Measurements from ENCODE around the gene DDR2.
"Not testable (repeated sequence)": the region's sequence is repeated elsewhere in the genome, so short reads cannot be mapped to it uniquely, and the experiment has no call there.

Gene DDR2

DNA sequence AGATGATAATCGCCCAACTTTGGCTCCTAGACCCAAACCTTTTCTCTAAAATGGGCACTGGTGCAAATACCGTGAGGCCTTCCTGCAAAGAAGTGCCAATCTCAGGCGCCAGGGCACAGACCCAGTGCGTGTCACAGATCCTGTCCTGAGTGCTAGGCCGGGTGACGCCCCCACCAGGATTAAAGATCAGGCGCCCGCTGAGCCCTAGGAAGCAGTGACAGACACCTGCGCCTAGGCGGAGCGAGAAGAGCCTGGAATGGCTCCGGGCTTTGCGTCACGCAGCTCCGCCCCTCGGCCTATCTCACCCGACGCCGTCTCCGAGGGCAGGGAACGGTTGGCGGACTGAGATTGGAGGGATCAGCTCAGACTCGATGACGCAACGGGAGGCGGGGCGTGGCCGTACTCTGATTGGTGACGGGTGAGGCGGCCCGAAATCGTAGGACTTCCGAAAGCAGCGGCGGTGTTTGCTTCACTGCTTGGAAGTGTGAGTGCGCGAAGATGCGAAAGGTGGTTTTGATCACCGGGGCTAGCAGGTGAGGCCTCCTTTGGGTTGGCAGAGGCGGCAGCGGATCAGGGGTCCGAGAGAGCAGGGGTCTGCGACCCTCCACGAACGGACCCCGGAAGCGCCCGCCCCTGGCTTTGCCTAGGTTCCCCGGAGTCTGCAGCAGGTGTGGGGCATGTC, 158.2 kb downstream of the DDR2 start, which contains the start of gene HSD17B7:
Gene HSD17B7 (plus strand): TSS at position 400 of the 682 bp plus-strand sequence. CDS start 99 bp downstream, at position 499.
- DNase-seq = peak; percentile 88

DNA sequence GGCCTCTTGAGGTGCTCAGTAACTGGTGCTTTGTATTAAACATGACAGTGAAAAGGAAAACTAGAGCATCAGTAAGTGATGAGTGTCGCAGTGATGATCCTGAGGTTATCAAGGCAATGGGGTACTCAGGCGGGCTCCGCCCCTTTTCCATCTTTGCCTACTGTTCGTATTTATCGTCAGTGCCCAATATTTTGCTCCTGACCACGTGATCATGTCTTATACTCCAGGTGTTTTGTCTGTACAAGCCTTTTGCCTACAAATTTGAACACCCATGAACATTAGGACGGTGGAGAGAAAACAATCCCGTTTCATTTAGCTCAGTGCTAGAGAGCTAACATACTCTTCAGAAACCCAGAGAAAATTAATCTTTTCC, 158.7 kb downstream of the DDR2 start:
- peak; percentile 74 for DNase-seq

DNA sequence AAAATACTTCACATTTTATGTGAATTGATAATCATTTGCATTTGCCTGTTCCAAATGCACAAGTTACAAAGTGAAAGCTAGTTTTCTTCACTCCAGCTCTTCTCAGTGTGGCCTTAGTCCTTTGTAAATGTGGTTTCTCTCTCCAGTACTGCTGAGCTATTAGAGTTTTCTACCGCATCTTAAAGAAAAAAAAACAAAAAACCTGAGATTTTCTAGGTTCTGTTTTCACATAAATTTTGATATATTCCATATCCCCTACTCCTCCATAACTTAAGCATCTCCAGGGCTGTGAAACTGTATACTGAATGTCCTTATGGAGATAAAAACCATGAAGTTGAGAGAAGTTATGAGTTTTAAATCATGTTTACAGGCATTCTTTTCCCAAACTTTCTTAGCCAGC, 162.0 kb downstream of the DDR2 start:
- DNase-seq = not testable (repeated sequence)

DNA sequence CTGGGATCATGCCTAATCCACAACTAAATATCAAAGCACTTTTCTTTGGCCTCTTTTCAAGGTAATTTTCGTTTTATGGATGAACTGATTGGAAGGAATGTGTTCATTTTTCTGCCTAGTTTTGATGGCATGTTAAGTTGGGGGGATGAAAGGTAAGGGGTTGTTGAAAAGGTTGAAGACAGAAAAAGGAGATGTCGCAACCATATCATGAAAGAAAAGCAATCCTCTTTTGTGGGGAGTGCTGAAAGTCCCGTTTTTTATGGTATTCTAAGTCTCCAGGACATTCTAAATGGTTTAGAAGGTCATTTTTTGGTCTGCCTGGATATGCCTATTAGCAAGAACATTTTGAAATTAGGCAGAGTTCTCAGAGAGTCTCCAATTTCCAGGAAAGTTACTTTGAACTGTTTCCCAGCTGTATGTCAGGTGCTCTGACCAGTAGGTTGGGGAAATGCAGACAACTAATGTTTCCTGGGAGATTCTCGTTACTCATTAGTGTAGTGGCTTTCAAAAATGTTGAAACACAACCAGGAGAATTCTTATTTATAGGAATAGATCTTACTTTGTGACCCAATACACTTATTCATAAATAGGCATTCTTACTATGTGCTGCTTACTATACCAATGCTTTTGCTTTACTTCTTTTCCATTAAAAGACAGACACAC, 164.5 kb downstream of the DDR2 start:
- not testable (repeated sequence) for DNase-seq

DNA sequence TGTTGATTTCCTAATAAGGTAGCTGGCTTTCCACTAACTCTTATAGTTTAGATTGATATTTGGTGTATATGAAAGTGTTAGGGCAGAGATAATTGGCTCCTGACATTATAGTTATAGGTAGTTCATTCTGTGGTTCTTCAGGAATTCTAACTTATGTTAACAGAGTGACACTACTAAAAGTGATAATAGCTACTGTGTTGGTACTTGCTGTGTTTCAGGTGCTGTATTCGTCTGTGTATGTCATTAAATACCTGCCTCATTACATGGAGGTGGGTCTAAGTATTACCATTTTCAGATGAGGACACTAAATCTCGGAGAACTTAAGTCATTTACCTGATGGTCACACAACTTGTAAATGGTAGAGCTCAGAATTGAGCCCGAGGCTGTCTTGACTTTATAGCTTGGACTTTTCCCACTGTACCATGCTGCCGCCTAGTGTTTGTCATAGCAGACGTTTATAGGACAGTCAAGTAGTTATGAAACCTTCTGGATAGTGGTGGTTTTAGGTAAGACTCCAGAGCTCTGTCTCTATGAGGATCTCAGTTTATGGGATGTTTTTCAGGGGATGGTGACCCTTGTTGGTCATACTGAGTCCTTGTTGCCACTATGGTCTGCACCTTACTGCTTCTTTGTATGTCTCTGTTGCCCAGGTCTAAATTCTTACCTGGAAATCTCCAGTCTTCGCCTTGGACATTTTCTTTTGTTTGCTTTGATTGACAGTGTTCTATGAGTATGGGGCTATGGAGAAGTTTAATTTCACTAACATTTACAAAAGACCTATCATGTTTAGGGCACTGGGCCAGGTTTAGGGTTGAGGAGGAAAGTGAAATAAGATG, 167.9 kb downstream of the DDR2 start:
- peak; percentile 68 for DNase-seq

DNA sequence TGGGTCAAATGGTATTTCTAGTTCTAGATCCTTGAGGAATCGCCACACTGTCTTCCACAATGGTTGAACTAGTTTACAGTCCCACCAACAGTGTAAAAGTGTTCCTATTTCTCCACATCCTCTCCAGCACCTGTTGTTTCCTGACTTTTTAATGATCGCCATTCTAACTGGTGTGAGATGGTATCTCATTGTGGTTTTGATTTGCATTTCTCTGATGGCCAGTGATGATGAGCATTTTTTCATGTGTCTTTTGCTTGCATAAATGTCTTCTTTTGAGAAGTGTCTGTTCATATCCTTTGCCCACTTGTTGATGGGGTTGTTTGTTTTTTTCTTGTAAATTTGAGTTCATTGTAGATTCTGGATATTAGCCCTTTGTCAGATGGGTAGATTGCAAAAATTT, 175.2 kb downstream of the DDR2 start:
- not testable (repeated sequence) for DNase-seq

DNA sequence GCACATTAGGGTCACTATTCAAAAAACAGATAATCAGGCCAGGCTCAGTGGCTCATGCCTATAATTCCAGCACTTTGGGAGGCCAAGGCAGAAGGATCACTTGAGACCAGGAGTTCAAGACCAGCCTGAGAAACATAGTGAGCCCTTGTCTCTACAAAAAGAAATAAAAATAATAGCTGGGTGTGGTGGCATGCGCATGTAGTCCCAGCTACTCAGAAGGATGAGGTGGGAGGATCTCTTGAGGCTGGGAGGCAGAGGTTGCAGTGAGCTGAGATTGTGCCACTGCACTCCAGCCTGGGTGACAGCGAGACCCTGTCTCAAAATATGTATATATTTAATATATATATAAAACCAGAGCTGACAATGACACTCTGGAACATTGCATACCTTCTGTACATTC, 180.1 kb downstream of the DDR2 start:
- DNase-seq = not testable (repeated sequence)

DNA sequence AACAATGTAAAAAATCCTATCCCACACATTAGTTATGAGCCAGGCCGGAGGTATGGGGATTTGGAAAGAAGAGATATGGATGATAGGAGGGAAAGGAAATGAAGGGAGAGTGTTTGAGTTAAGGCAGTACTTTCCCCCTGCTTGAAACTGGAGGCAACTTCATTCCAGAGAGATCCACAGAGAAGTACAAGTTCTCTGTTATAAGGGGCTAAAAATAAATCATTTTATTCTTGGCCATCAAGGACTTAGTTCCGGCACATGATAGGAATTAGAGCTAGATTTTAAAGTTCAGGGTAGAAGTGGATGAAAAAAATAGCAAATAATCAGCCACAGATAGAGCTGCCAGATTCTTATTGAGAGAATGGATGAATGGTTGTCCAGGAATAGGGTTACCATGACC, 185.9 kb downstream of the DDR2 start:
- not testable (repeated sequence) for DNase-seq

DNA sequence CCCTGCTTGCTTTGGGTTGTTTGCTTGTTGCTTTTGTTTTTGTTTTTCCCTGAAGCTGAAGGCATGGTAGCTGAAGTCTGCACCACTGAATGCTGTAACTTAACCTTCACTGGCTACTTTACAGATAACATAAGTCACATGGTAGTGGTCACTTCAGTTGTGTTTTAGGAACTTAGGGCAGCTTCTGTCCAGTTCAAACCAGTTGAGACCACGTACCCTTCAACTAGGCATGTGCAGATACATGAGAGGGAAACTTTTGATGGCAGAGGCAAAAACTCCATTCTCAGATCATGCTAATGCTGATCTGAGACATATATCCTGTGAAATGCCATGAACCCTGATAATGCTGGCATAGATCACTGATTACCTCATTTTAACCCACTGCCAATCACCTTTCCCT, 186.4 kb downstream of the DDR2 start:
- not testable (repeated sequence) for DNase-seq

DNA sequence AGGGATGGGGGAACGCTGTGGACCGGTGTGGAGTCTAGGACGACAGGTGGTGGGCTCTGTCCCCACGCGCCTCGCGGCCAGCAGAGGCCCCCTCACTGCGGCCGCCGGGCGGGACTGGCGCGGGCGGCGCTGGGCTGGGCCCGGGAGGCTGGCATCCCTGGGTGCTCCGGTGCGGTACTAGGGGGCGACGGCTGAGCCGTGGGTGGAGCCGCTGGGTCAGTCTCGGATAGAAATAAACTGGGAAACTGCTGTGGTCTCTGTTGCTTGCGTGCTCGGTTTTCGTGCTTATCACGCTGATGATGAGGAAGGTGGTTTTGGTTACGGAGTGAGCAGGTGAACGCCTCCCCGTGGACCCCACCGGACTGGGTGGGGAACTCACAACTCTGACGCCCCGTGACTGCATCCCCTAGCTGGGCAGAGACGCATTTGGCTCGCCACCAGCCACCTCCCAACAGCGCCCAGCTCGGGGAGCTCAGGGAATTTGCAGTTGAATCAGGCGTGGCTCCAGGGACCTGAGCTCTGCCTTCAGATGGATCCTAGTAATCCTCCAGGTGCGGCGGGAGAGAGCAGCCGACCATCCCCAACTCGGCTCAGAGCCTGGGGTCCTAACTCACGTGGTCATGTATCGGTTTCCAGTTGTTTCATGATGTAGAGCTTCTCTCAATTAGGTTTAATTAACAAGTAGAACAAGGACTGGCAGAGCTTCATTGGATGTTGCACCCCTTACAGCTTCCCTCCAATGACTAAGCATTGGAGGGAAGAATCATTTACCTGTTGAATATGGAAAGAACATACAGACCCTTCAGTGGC, 190.3 kb downstream of the DDR2 start:
- peak; percentile 31 for DNase-seq

DNA sequence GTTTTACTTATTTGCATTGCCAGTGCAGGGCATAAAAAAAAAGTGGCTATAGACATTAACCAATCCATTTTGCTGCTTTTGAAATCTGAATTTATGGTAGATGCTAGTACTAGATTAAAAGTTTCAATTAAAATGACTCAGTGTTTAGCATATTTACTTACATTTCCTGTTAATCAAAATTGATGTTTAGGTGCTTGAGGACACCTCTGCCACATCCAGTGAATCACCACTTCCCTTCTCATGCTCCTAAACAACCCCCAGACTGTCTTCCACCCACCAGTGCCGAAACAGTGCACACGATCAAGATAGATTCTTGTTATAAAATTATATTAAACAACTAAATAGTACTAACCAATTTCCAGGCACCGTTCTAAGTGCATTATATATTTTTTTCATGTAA, 191.0 kb downstream of the DDR2 start:
- DNase-seq = no peak

DNA sequence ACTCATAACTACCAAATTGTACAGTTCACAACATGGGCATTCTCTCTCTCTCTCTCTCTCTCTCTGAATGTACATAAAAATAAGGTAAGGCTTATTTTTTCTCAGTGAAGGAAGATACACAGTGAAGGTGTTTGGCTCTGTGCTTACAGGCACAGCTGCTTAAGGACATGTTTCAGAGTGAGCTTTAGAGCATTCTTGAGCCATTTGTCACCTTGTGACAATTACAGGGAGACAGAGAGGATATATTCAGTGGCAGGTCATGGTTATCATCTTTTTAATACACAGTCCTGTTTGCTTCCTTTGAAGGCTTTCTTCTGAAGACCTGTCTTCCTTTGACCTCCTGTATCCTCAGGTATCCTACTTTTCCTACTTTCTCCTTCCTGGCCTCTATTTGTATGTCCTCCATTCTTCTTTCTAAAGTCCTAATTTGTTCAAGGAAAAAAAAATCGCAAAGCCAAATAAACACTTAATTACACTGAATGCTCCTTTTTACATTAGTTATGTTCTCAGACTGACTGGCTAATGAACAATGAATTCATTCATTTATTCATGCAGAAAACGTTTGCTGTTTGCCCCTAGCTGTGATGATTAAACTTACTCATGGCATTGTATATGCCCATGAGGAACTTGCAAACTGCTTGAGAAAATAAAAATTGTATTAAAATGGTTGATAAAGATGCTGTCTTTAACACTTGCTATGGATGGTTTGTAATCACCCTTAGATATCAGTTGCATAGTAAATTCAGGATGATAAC, 191.7 kb downstream of the DDR2 start:
- DNase-seq = no peak

DNA sequence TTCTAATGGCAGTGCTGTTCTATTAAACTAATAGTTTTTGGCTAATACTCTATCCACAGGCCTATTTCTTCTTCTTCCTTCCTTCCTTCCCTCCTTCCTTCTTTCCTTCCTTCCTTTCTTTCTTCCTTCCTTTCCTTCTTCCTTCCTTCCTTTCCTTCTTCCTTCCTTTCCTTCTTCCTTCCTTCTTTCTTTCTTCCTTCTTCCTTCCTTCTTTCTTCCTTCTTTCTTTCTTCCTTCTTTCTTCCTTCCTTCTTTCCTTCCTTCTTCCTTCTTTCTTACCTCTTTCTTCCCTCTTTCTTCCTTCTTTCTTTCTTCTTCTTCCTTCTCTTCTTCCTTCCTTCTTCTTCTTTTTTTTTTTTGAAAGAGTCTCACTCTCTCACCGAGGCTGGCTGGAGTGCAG, 197.0 kb downstream of the DDR2 start:
- no peak for DNase-seq

DNA sequence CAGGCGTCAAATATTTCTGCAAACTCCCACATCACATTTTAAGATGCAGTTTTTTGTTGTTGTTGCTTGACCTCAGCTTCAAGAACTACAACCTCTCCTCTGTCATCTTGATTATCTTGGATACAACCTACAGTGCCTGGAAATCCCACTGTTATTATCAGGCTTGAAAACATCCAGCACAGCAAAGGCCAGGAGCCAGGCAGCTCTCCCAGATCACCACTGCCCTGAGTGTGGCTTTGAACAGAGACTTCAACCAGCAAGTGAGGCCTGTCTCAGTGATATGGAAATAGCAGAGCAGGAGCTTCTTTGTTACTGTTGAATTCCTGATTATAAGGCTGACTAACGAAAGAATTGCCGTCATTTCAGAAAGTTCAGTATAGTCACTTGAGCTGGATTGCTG, 200.2 kb downstream of the DDR2 start:
- DNase-seq = no peak

DNA sequence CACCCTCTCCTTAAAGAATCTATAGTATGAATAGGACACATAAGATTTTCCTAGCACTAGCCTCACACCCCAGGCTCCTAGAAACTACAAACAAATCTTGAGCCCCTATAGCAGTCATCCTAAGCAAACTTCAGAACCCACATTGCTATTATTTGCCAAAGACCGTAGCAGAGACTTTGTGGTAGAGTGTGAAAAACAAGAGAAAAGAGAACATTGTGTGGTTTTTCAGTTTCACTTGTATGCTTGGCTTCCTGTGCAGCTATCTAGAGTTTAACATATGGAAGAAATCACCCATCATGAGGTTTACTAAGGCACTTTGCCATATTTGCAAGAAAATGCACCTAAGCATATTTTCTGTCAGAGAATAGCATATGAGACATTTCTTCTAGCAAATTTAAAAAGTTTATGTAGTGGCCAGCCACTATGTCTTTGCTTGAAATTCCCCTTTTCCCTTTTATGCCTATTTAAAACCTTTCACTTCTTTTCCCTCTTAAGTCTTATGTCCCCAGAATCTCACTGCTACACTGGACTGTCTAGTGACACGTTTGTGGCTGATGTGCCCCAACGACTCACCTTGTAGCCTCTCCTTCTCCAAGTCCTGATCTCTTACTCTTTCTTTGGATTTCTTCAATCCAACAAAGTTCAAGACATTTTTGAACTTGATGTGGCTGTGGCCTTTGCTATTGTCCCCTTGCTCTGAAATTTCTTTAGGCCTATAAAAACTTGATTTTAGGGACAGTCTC, 203.1 kb downstream of the DDR2 start:
- no peak for DNase-seq
